ENCODE measurements around the gene PTPRB. TPM values are rescaled to one million over a fixed set of nuclear protein-coding genes. Genes with fewer than 3 reads are reported as not detected.

The PTPRB gene
- total and polyA plus RNA-seq, 2 donors (not counting 3 experiments of a cell fraction or from before 2014, with no cell fraction given) = 64.1 to 151 TPM

DNA sequence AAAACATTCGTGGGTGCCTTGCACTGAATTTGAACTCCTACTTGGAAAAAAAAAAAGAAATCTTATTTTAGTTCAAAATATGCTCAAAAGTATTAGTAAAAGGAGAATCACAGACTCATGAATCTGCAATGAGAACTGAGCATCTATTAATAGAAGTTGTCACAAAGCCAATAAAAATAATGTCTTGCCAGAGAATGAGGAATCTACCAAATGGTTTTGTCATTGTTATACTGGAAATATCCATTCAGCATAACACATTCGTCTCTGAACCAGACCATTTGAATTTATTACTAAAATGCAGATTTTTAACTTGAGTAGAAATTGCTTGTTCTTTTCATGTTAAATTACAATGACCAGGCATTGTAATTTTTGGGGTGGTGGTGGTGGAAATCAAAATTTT is 11.6 kb upstream of the PTPRB start:
- Histone ChIP-seq H4K20me1 (replicated peaks; ENCODE audit: control insufficient read depth, extremely low read depth, insufficient read depth, low read length) (no peaks in the 10 kb centered on the region), H3K4me1 (ENCODE audit: control insufficient read depth, extremely low read depth, insufficient read depth, low read length) (peaks cover 70% of the 10 kb centered on the region), H3K36me3 (ENCODE audit: control insufficient read depth in 2 of 2, extremely low read depth in 1 of 2, insufficient read depth in 2 of 2, low read length in 2 of 2) (no peaks in the 10 kb centered on the region), H3K9me3 (replicated peaks; ENCODE audit: control insufficient read depth, insufficient read depth, low read length) (no peaks in the 10 kb centered on the region), H3K27ac (ENCODE audit: insufficient read depth, low read depth, low read length) (peak overlapping the region; percentile 82), H3K4me3 (replicated peaks in 1 of 3; ENCODE audit: insufficient read depth in 1 of 3, low read depth in 1 of 3, low read length in 3 of 3) (no peak overlapping the region), H3K9me1 (replicated peaks; ENCODE audit: control insufficient read depth, extremely low read depth, insufficient read depth, low read length) (no peaks in the 10 kb centered on the region), H3K9ac (replicated peaks; ENCODE audit: extremely low read depth, insufficient read depth, low read length) (peak overlapping the region; percentile 28), H3K79me2 (ENCODE audit: control insufficient read depth, insufficient read depth, low read length) (no peaks in the 10 kb centered on the region), H3K27me3 (ENCODE audit: control insufficient read depth in 2 of 2, insufficient read depth in 2 of 2, low read length in 2 of 2) (no peaks in the 10 kb centered on the region), H3K4me2 (ENCODE audit: insufficient read depth, low read length) (peak overlapping the region; percentile 40), H2AFZ (ENCODE audit: low read depth, low read length) (no peak overlapping the region)
- intact Hi-C loops (cut with micrococcal nuclease) (no loop called here), dilution Hi-C loops (cut with MboI; ENCODE audit: extremely low pct_ligation_motif_present, low sequenced_read_pairs) (no loop called here)
- TF ChIP-seq GATA2 (IDR thresholded peaks at IDR 0.05; ENCODE audit: insufficient read depth, insufficient read length, low read depth, low read length) (no peak), MYC (IDR thresholded peaks at IDR 0.05; ENCODE audit: low read depth, low read length) (no peak), FOS (IDR thresholded peaks at IDR 0.05; ENCODE audit: borderline replicate concordance, insufficient read depth, low read length) (no peak), POLR2AphosphoS5 (IDR thresholded peaks at IDR 0.05; ENCODE audit: insufficient read depth, low read depth, low read length) (no peak), JUN (IDR thresholded peaks at IDR 0.05; ENCODE audit: borderline replicate concordance, insufficient read depth, insufficient read length, low read depth) (no peak), EZH2 (IDR thresholded peaks at IDR 0.05; ENCODE audit: borderline replicate concordance, low read depth, low read length, severe bottlenecking) (no peak), POLR2A (IDR thresholded peaks at IDR 0.05; ENCODE audit: low read depth, low read length) (no peak)
- TF ChIP-seq, protein P1, sequence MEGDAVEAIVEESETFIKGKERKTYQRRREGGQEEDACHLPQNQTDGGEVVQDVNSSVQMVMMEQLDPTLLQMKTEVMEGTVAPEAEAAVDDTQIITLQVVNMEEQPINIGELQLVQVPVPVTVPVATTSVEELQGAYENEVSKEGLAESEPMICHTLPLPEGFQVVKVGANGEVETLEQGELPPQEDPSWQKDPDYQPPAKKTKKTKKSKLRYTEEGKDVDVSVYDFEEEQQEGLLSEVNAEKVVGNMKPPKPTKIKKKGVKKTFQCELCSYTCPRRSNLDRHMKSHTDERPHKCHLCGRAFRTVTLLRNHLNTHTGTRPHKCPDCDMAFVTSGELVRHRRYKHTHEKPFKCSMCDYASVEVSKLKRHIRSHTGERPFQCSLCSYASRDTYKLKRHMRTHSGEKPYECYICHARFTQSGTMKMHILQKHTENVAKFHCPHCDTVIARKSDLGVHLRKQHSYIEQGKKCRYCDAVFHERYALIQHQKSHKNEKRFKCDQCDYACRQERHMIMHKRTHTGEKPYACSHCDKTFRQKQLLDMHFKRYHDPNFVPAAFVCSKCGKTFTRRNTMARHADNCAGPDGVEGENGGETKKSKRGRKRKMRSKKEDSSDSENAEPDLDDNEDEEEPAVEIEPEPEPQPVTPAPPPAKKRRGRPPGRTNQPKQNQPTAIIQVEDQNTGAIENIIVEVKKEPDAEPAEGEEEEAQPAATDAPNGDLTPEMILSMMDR (IDR thresholded peaks at IDR 0.05; ENCODE audit: extremely low read depth in 1 of 2, insufficient read depth in 1 of 2, low read depth in 1 of 2, low read length in 2 of 2) = no peak
- TF ChIP-seq, protein P2, sequence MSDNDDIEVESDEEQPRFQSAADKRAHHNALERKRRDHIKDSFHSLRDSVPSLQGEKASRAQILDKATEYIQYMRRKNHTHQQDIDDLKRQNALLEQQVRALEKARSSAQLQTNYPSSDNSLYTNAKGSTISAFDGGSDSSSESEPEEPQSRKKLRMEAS (IDR thresholded peaks at IDR 0.05; ENCODE audit: insufficient read depth, insufficient read length) = no peak
- DNase-seq (ENCODE audit: low read depth, low spot score) (peak; percentile 82), FAIRE-seq (peak; percentile 85)
- POLR2A ChIA-PET = no interaction called here
- CTCF ChIA-PET = interaction anchor here (0.9 to 2.1 kb wide), 4 partner anchors 12 to 70 kb away, joined by 3 to 6 read pairs (median 4); no protein-coding TSS in a partner anchor
- no TSS peak for BruUV-seq (replicated peaks)
